Muscle layer of duodenum (tissue), 2 donors: ENCODE data around the gene SCNN1B.
"Not testable (repeated sequence)": the region's sequence is repeated elsewhere in the genome, so short reads cannot be mapped to it uniquely, and the experiment has no call there.

Experiments
- H3K27ac ChIP-seq: one replicate; pipeline ENCODE4 v1.7.0; 2013; ENCODE audit warnings: mild to moderate bottlenecking, low read length
- H3K27me3 ChIP-seq: one replicate; pipeline ENCODE4 v1.7.0; 2013; ENCODE audit warnings: low read depth, mild to moderate bottlenecking, control low read depth, low read length
- H3K36me3 ChIP-seq, 2 donors: one replicate each; pipeline ENCODE4 v1.7.0; 2013; ENCODE audit warnings: low read length in 2 of 2, control low read depth in 1 of 2, mild to moderate bottlenecking in 1 of 2; ENCODE audit not compliant: insufficient read depth in 2 of 2, control insufficient read depth in 1 of 2
- H3K4me1 ChIP-seq, 2 donors: one replicate each; pipeline ENCODE4 v1.7.0; 2013; ENCODE audit warnings: low read length in 2 of 2, mild to moderate bottlenecking in 2 of 2, control low read depth in 1 of 2, moderate library complexity in 1 of 2; ENCODE audit not compliant: insufficient read depth in 2 of 2, control insufficient read depth in 1 of 2
- H3K4me3 ChIP-seq, 2 donors: one replicate each; pipeline ENCODE4 v1.7.0; 2013; ENCODE audit warnings: low read length in 2 of 2, low read depth in 1 of 2, mild to moderate bottlenecking in 1 of 2
- H3K9me3 ChIP-seq, 2 donors: one replicate each; pipeline ENCODE4 v1.7.0; 2013; ENCODE audit warnings: low read length in 2 of 2, control low read depth in 1 of 2, mild to moderate bottlenecking in 1 of 2; ENCODE audit not compliant: control insufficient read depth in 1 of 2
- donor health status: healthy.

SCNN1B gene

DNA sequence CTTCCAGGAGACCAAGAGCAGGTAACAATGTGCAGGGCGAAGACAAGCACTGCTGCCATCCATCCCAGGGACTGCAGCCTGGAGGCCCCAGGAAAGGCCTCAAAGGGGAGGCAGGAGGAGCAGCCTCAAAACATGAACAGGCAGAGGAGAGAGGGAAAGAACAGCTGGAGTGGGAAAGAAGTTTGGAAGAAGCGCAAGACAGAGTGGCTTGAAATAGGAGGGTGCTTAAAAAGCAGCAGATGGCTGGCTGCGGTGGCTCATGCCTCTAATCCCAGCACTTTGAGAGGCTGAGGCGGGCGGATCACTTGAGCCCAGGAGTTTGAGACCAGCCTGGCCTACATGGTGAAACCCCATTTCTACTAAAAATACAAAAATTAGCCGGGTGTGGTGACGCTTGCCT lies 98.3 kb downstream of the SCNN1B start:
- peaks cover 69% of the 10 kb centered on the region in 2 donors for H3K36me3 ChIP-seq

DNA sequence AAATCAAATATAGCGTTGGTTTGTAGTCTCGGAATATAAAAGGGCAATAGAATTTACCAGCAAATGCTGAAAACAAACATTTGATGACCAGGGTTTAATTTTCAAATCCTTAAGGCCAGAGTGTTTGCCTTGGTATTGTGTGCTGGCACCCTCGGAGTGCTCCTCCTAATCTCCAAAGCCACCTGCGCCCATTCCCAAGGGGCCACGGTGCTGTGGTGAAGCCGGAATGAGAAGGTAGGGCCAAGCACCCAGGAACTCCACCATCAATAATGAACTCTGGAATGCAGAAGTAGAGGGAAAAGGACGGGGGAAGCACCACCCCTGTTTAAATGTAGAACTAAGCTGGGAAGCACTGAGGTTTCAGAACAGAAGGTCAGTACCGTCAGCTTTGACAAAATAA lies 99.0 kb downstream of the SCNN1B start:
- H3K9me3 ChIP-seq, result no peaks in the 10 kb centered on the region
- peaks cover 64 to 69% of the 10 kb centered on the region in 2 donors for H3K36me3 ChIP-seq
- H3K27ac ChIP-seq, result no peak overlapping the region
- H3K27me3 ChIP-seq, result no peaks in the 10 kb centered on the region
- H3K4me1 ChIP-seq, result peaks cover 5 to 22% of the 10 kb centered on the region in 2 donors
- H3K4me3 ChIP-seq, result no peak overlapping the region

More for the DNA sequence above, 98.3 kb downstream of the SCNN1B start:
- H3K27me3 ChIP-seq, H3K9me3 ChIP-seq, H3K4me3 ChIP-seq, H3K27ac ChIP-seq: not testable (repeated sequence)
- peaks cover 5 to 18% of the 10 kb centered on the region in 2 donors for H3K4me1 ChIP-seq

GRCh38 chr16:23402100-23402499 lies 100.0 kb downstream of the SCNN1B start:
- Histone ChIP-seq H3K4me1 (peaks cover 5 to 26% of the 10 kb centered on the region in 2 donors), H3K27ac (no peak overlapping the region), H3K4me3 (no peak overlapping the region), H3K9me3 (no peaks in the 10 kb centered on the region), H3K36me3 (peaks cover 68% of the 10 kb centered on the region in 2 donors), H3K27me3 (no peaks in the 10 kb centered on the region)

DNA sequence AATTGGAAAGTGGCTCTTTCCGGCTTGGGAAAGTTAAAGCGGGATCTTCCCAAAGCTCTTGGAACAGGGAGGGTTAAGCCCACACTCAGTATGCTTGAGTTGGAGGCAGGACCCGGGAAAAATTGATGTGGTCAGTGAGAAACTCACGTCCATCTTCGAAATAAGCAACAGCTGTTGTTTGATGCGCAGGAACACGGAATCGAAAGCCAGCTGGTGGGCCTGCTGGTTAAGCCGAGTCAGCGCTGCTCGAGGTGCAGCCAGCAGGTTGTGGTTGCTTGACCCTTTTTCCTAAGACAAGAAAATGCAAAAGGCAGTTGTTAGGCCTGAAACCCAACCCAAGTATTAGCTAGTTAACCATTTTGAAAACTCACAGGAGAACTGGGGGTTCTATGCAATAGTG lies 101.4 kb downstream of the SCNN1B start:
- Histone ChIP-seq H3K27ac (no peak overlapping the region), H3K4me1 (peaks cover 5 to 26% of the 10 kb centered on the region in 2 donors), H3K4me3 (no peak overlapping the region), H3K9me3 (no peaks in the 10 kb centered on the region), H3K36me3 (peaks cover 54 to 60% of the 10 kb centered on the region in 2 donors), H3K27me3 (no peaks in the 10 kb centered on the region)

DNA sequence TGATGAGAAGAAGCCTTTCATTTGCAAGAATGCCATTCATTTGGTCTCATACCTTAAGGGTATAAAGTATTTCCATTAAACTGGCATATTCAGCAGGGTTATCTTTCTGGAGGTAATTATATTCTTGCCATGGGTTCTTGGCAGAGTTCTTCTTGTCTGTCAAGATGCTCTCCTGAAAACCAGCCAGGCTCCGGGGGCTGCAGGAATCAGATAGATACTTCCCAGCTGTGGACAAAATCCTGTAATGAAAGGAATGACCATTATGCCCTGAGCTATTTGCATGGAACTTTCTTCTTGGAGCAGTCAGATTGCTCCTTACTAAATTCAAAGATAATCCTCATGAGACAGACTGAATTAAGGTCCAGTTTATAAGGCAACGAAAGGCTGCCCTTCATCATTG lies 103.9 kb downstream of the SCNN1B start:
- H3K36me3 ChIP-seq, result peaks cover 47 to 54% of the 10 kb centered on the region in 2 donors
- H3K4me1 ChIP-seq, result peaks cover 5 to 18% of the 10 kb centered on the region in 2 donors
- no peak overlapping the region for H3K4me3 ChIP-seq
- no peaks in the 10 kb centered on the region for H3K27me3 ChIP-seq
- no peak overlapping the region for H3K27ac ChIP-seq
- H3K9me3 ChIP-seq, result no peaks in the 10 kb centered on the region

DNA sequence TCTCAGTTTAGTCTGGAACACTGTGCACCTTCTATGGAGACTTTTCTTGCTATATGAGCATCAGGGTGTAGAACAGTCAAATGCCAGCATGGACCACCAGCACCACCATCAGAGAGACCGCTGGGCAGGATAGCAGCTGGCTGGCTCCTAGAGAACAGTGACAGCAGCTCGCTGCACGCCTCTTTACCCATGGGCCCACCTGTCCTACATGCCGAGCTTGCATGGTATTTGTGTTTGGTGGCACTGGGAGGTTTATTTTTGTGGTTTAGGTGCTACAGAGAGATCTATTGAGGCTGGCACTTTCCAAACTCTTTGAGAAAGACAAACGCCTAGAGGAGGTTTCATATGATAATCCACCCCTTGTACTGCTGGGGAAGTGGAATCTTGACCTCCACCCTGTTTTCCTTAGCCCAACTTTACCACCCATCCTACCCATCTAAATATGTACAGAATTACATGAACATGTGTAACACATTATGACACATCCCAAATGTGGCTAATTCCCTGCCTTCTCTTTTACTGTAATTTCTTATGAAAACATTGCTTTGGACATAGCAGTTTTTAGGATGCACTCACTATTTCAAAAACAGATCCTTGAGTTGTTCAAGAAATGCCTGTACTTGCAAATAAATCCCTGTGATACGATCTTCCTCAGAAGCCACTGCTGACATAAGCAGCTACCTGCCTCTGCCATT lies 104.6 kb downstream of the SCNN1B start:
- peaks cover 51 to 52% of the 10 kb centered on the region in 2 donors for H3K36me3 ChIP-seq
- H3K9me3 ChIP-seq, result no peaks in the 10 kb centered on the region
- H3K27me3 ChIP-seq, result no peaks in the 10 kb centered on the region
- no peak overlapping the region for H3K4me3 ChIP-seq
- no peak overlapping the region for H3K27ac ChIP-seq
- H3K4me1 ChIP-seq, result peaks cover 5 to 18% of the 10 kb centered on the region in 2 donors

GRCh38 chr16:23407436-23408127 lies 105.5 kb downstream of the SCNN1B start:
- no peaks in the 10 kb centered on the region for H3K27me3 ChIP-seq
- H3K9me3 ChIP-seq, result no peaks in the 10 kb centered on the region
- peaks cover 5 to 18% of the 10 kb centered on the region in 2 donors for H3K4me1 ChIP-seq
- H3K4me3 ChIP-seq, result no peak overlapping the region
- H3K27ac ChIP-seq, result no peak overlapping the region
- peaks cover 52 to 55% of the 10 kb centered on the region in 2 donors for H3K36me3 ChIP-seq

DNA sequence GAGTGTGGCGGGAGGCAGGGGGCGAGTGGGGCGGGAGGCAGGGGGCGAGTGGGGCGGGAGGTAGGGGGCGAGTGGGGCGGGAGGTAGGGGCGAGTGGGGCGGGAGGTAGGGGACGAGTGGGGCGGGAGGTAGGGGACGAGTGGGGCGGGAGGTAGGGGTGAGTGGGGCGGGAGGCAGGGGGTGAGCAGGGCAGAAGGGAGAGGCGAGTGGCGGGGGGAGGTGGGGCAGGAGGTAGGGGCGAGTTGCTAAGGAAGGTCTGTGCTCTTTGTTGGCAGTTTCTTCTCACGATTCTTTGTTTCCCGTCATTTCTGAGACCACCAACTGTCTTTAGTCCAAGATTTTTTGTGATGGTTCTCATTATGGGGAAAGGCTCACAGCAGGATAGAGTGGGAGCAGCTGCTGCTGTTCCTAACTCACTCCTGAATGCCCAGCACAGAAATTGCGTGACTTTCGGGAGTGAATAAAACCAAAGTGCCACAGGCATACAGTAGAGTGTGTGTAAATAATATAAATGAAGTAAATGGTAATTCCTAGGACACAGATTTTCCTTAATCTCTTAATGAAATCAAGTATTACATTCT lies 106.2 kb downstream of the SCNN1B start:
- Histone ChIP-seq H3K36me3 (peaks cover 49 to 52% of the 10 kb centered on the region in 2 donors), H3K27ac (no peak overlapping the region), H3K4me3 (no peak overlapping the region), H3K4me1 (peaks cover 5 to 18% of the 10 kb centered on the region in 2 donors), H3K9me3 (no peaks in the 10 kb centered on the region), H3K27me3 (no peaks in the 10 kb centered on the region)

DNA sequence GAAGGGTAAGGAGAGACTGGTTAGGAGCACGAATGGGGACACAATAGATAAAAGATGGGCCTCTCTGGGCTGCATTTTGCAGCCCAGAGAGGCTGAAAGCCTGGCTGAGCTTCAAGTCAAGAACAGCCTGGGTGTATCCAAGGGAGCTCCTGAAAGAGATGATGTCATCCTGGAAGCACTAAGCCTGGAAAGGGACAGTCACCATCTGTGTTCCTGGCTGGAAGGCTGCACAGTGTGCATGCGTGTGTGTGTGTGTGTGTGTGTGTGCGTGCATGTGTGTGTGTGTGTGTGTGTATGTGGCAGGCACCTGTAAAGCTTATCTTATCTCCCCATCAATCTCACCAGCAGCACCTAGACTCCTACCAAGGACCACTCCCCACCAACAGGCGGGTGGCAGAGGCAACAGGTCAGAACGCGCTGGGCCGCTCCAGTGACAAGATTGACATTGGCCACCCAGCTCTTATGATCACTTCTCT lies 106.8 kb downstream of the SCNN1B start:
- H3K36me3 ChIP-seq, result peaks cover 50 to 56% of the 10 kb centered on the region in 2 donors
- peaks cover 5 to 17% of the 10 kb centered on the region in 2 donors for H3K4me1 ChIP-seq
- no peak overlapping the region for H3K27ac ChIP-seq
- no peak overlapping the region for H3K4me3 ChIP-seq
- no peaks in the 10 kb centered on the region for H3K9me3 ChIP-seq
- no peaks in the 10 kb centered on the region for H3K27me3 ChIP-seq

- H3K4me3 ChIP-seq, result no peak overlapping the region
- no peaks in the 10 kb centered on the region for H3K27me3 ChIP-seq
- H3K27ac ChIP-seq, result no peak overlapping the region
- no peaks in the 10 kb centered on the region for H3K9me3 ChIP-seq
- peaks cover 45 to 62% of the 10 kb centered on the region in 2 donors for H3K36me3 ChIP-seq
- H3K4me1 ChIP-seq, result peaks cover 0 to 11% of the 10 kb centered on the region in 2 donors
These were observed 107.4 kb downstream of the SCNN1B start for GRCh38 chr16:23409522-23409921.

GRCh38 chr16:23410176-23410575 lies 108.1 kb downstream of the SCNN1B start:
- Histone ChIP-seq H3K9me3 (no peaks in the 10 kb centered on the region), H3K4me1 (peaks cover 0 to 8% of the 10 kb centered on the region in 2 donors), H3K36me3 (peaks cover 46 to 67% of the 10 kb centered on the region in 2 donors), H3K27ac (no peak overlapping the region), H3K27me3 (no peaks in the 10 kb centered on the region), H3K4me3 (no peak overlapping the region)
